Stromal cell of bone marrow (primary cell): Measurements from ENCODE around the gene MAMSTR.
"Not testable (repeated sequence)": the region's sequence is repeated elsewhere in the genome, so short reads cannot be mapped to it uniquely, and the experiment has no call there.

Source experiments
- DNase-seq: peaks from one replicate; pipeline ENCODE4 v3.0.0-alpha.2; 2012; ENCODE audit warnings: low read depth

The MAMSTR gene

GRCh38 chr19:48686088-48686487 is 33.4 kb downstream of the MAMSTR start:
- no peak for DNase-seq

DNA sequence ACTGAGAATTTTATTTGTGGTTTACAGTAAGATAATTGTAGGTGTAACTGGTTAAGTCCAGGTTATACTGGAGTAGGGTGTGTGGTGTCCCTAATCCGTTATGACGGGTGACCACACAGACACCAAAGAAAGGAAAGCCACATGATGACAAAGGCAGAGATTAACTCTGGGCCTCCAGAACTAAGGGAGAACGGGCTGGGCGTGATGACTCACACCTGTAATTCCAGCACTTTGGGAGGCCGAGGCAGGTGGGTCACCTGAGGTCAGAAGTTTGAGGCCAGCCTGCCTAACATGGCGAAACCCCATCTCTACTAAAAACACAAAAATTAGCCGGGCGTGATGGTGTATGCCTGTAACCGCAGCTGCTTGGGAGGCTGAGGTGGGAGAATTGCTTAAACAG is 33.9 kb downstream of the MAMSTR start:
- DNase-seq, result no peak

DNA sequence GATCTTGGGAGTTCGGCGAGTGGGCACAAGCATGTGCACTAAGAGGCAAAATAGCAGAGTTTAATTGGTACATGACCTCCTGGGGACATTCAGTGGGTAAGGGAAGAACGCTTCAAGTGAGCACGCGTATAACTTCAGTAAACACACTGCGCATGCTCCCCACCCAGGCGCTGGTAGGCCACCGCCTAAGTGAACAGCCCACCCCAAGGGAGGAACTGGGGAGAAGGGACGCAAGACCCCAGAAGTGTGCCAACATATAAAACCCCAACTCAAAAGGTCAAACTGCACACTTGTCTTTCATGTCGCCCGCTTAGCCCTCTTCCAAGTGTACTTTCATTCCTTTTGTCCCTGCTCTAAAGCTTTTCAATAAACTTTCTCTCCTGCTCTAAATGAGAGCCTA is 36.2 kb downstream of the MAMSTR start:
- no peak for DNase-seq

GRCh38 chr19:48681127-48681470 is 38.4 kb downstream of the MAMSTR start:
- peak; percentile 80 for DNase-seq

DNA sequence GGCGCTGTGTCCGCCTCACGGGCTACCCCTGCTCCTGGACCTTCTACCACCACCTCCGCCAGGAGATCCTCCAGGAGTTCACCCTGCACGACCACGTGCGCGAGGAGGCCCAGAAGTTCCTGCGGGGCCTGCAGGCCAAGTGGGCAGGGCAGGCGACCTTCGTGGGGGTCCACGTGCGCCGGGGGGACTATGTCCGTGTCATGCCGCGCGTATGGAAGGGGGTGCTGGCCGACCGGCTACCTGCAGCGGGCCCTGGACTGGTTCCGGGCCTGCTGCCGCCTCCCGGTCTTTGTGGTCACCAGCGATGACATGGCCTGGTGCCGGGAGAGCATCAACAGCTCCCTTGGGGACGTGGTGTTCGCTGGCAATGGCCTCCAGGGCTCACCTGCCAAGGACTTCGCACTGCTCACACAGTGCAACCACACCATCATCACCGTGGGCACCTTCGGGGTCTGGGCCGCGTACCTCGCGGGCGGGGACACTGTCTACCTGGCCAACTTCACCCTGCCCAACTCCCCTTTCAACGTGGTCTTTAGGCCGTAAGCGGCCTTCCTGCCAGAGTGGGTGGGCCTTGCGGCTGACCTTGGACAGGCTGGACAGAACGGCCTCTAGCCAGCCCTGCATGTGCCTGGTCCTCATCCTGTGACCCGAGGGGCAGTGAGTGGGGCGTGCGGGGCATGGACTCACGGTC is 38.9 kb downstream of the MAMSTR start:
- no peak for DNase-seq

DNA sequence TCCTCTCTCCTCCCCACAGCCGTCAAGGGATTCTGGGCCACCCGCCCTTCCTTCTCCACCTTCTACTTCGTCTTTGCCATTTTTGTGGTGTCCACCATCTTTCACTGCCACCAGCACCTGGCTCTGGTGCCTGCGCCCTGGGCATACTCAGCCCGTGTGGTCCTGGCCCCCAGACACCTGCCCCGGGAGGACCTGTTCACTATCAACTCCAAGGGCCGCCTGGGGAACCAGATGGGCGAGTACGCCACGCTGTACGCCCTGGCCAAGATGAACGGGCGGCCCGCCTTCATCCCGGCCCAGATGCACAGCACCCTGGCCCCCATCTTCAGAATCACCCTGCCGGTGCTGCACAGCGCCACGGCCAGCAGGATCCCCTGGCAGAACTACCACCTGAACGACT is 39.5 kb downstream of the MAMSTR start:
- DNase-seq, result not testable (repeated sequence)

- DNase-seq, result no peak
Measured at GRCh38 chr19:48678201-48678600, 41.3 kb downstream of the MAMSTR start.

- DNase-seq, result no peak
Measured at GRCh38 chr19:48676887-48677286, 42.6 kb downstream of the MAMSTR start.

DNA sequence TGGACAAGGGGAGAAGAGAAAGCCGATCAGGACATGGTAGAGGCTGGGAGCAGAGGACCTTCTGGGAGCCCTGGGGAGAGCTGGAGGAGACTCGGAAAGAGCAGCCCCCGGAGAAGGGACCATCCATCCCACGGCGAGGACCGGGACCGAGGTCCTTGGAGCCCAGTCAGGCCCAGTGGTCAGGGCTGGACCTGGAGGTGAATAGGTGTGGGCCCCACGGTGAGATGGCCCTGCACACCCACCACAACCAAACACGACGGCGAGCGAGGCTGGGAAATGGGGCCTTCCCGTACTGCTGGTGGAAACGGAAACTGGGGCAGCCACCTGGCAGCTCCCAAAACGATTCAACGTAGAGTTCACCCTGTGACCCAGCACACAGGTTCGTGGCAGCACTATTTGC is 43.0 kb downstream of the MAMSTR start:
- no peak for DNase-seq

GRCh38 chr19:48674921-48675824 is 44.4 kb downstream of the MAMSTR start:
- peak; percentile 68 for DNase-seq

GRCh38 chr19:48674216-48674809 is 45.2 kb downstream of the MAMSTR start:
- DNase-seq, result no peak

- no peak for DNase-seq
Measured at GRCh38 chr19:48673436-48674100, 46.0 kb downstream of the MAMSTR start.

- DNase-seq, result no peak
Measured at GRCh38 chr19:48672994-48673393, 46.5 kb downstream of the MAMSTR start, which contains the start of gene NTN5. TSS of gene NTN5 (minus strand) at chr19:48673017. CDS start at chr19:48670986, 2,031 bp downstream.

GRCh38 chr19:48671446-48671995 is 48.0 kb downstream of the MAMSTR start:
- no peak for DNase-seq

GRCh38 chr19:48670699-48671445 is 48.7 kb downstream of the MAMSTR start:
- no peak for DNase-seq

- DNase-seq, result no peak
Measured at GRCh38 chr19:48669903-48670668, 49.4 kb downstream of the MAMSTR start.

- DNase-seq, result no peak
Measured at GRCh38 chr19:48668761-48669160, 50.8 kb downstream of the MAMSTR start.

DNA sequence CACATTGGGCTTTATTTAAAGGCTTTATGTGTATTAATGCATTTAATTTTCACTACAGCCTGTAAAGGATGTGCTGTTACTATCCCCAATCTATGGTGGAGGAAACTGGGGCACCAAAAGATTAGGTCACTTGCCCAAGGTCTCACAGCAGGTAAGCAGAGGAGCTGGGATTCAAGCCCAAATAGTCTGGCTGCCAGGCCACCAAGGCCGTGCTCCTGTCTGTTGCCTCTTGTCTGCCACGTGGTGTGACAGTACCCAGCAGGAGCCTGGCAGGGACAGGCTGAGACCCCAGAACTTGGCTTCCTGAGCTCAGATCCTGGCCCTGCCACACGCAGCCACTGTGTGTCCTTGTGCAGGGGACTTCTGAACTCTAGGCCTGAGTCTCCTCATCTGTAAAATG is 51.2 kb downstream of the MAMSTR start:
- no peak for DNase-seq

DNA sequence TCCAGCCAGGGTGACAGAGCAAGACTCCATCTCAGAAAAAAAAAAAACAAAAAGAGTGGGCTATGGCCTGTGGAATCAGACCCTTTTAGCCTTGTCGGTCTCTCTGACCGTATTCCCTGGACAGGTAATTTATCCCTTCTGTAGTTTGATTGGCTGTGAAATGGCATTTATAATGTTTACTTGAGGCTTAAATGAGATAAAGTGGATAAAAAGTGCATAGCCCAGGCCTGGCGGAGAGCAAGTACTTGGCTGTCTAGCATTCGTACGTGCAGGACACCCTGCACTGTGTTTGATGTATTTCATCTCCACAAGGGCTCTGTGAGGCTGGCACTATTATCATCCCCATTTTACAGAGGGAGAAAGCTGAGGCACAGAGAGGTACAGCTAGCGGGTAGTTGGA is 53.7 kb downstream of the MAMSTR start:
- no peak for DNase-seq

GRCh38 chr19:48664476-48664875 is 55.0 kb downstream of the MAMSTR start:
- DNase-seq, result no peak

DNA sequence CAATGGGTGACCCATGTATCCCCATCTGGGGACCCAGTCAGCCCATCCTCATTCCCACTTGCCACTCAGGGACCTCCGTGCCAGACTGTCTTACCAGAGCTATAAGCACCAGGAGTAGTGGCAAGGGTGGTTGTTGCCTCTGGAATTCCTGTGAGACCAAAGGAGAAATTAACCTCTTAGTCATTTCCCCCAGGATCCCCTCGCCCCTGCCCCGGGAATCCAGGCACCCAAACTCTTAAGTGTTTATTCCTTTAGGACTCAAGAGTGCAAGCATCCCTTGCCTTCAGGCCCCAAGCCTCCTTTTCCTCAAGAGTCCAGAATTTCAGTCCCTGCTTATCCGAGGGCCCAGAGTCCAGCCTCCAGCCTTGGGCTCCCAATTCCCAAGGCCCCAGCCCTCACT is 55.9 kb downstream of the MAMSTR start:
- no peak for DNase-seq
